PC-3 (cell line): ENCODE data around the gene RBM26.

Experiments used
- EZH2 ChIP-seq: fragments of 300-600 bp; sonication (generic); IDR thresholded peaks from one replicate; pipeline ENCODE4 v1.6.1; 2017; ENCODE audit warnings: antibody characterized with exemption, mild to moderate bottlenecking, low read length; ENCODE audit not compliant: unreplicated experiment
- TF ChIP-seq, protein P1 (sequence below): fragments of 300-600 bp; sonication (generic); conservative IDR thresholded peaks from 2 replicates; pipeline ENCODE4 v1.5.1; 2017; ENCODE audit warnings: antibody characterized with exemption, low read depth, mild to moderate bottlenecking, low read length

DNA sequence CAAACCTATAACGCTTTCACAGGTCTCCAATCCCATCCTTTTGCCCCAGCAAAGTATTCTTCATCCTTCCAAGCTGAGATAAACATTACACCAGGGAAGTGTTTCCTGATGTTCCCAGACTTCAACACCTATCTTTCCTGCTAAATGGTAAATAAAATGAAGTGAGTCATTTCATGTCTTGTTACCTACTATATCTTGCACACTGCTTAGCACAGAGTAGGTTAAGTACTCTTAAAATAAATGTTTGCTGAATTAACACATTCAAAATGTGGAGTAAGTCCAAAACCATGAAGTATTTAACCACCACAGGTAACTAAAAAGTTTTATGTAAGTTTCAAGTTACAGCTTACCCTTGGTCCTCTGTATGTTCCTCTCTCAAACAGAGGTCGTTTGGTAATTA, 3.4 kb downstream of the RBM26 start:
- TF ChIP-seq, protein P1, sequence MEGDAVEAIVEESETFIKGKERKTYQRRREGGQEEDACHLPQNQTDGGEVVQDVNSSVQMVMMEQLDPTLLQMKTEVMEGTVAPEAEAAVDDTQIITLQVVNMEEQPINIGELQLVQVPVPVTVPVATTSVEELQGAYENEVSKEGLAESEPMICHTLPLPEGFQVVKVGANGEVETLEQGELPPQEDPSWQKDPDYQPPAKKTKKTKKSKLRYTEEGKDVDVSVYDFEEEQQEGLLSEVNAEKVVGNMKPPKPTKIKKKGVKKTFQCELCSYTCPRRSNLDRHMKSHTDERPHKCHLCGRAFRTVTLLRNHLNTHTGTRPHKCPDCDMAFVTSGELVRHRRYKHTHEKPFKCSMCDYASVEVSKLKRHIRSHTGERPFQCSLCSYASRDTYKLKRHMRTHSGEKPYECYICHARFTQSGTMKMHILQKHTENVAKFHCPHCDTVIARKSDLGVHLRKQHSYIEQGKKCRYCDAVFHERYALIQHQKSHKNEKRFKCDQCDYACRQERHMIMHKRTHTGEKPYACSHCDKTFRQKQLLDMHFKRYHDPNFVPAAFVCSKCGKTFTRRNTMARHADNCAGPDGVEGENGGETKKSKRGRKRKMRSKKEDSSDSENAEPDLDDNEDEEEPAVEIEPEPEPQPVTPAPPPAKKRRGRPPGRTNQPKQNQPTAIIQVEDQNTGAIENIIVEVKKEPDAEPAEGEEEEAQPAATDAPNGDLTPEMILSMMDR = no peak
- no peak for TF ChIP-seq EZH2
